ENCODE results near the gene LRRC23. TPM values are rescaled to one million over a fixed set of nuclear protein-coding genes. Genes with fewer than 3 reads are reported as not detected.
A peak's percentile ranks its signal among the peaks of the same experiment; 100 is the strongest.

Gene LRRC23
- total RNA-seq, 4 donors from 2014 or later, result 11.6 to 17.2 (median 17.1) TPM

DNA sequence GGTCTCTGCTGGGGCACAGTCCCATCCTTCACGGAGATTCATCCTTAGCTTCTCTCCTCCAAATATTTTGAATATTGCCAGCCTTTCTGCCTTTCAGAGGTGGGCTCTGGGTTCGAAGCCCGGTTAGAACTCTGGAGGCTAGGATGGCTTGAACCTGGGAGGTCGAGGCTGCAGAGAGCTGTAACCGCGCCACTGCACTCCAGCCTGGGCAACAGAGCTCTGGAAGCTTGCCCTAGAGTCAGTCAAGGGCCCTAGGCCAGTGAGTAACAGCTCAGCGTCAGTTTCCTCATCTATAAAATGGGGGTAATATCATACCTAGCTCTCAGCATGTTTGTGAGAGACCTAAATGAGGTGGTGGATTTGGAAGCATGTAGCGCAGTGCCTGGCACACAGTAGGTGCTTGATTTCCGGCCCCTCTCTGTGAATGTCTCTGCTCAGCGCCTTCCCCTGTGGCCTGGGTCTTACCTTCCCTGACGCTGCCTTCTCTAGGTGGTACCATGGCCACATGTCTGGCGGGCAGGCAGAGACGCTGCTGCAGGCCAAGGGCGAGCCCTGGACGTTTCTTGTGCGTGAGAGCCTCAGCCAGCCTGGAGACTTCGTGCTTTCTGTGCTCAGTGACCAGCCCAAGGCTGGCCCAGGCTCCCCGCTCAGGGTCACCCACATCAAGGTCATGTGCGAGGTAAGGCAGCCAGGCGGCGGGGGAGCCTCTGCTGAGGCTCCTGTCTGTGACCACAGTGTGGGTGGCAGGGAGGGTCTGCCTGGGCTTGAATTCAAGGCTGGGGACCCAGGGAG is 49.9 kb downstream of the LRRC23 start:
- peak overlapping the region in 3 of 4 donors; percentile 53 to 80 (median 57) for H3K27ac ChIP-seq
- no peak for TF ChIP-seq POLR2A (IDR thresholded peaks at IDR 0.05)
- TF ChIP-seq EP300 (IDR thresholded peaks at IDR 0.05), result no peak
- peak overlapping the region in 2 of 4 donors; percentile 13 to 20 for H3K4me3 ChIP-seq

DNA sequence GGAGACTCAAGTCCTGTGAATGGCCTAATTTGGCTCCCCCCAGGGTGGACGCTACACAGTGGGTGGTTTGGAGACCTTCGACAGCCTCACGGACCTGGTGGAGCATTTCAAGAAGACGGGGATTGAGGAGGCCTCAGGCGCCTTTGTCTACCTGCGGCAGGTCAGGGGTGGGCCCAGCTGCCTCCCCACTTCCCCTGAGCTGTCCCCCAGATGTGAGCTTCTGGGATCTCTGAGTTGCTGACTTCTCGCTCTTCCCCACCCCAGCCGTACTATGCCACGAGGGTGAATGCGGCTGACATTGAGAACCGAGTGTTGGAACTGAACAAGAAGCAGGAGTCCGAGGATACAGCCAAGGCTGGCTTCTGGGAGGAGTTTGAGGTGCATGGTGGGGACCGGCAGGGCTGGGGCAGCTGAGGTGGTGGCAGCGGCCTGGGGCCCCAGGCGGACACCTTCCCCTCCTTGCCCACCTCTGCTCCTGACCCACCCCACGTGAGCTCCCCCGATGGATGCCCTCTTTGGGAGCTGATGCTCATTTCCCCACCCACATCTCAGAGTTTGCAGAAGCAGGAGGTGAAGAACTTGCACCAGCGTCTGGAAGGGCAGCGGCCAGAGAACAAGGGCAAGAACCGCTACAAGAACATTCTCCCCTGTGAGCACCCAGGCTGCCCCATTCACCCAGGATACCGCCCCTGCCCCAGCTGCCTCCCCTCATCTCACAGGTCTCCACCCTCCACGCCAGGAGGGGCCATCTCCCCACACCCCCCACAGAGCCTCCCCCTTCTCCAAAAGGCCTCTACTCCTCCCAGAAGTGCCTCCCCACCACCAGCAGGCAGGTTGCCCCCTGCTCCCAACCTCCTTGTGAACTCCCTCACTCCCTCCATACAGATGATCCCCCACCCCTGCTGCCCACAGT is 50.7 kb downstream of the LRRC23 start:
- Histone ChIP-seq H3K27me3 (no peaks in the 10 kb centered on the region), H3K4me1 (peaks cover 0 to 55% (median 24%) of the 10 kb centered on the region in 4 donors), H3K4me3 (no peak overlapping the region), H3K27ac (peak overlapping the region in 1 of 4 donors; percentile 80), H3K9me3 (no peaks in the 10 kb centered on the region), H3K36me3 (no peaks in the 10 kb centered on the region)
- TF ChIP-seq POLR2A (IDR thresholded peaks at IDR 0.05) (no peak), EP300 (IDR thresholded peaks at IDR 0.05) (no peak)
- TF ChIP-seq, protein P1, sequence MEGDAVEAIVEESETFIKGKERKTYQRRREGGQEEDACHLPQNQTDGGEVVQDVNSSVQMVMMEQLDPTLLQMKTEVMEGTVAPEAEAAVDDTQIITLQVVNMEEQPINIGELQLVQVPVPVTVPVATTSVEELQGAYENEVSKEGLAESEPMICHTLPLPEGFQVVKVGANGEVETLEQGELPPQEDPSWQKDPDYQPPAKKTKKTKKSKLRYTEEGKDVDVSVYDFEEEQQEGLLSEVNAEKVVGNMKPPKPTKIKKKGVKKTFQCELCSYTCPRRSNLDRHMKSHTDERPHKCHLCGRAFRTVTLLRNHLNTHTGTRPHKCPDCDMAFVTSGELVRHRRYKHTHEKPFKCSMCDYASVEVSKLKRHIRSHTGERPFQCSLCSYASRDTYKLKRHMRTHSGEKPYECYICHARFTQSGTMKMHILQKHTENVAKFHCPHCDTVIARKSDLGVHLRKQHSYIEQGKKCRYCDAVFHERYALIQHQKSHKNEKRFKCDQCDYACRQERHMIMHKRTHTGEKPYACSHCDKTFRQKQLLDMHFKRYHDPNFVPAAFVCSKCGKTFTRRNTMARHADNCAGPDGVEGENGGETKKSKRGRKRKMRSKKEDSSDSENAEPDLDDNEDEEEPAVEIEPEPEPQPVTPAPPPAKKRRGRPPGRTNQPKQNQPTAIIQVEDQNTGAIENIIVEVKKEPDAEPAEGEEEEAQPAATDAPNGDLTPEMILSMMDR (IDR thresholded peaks at IDR 0.05), result no peak
- no peak for DNase-seq (ENCODE audit: low spot score in 2 of 2)
- WGBS, 2 donors, result 83 to 88% methylated on average over 22 of the region's 22 CpGs

More for the DNA sequence above, 49.9 kb downstream of the LRRC23 start:
- no peak for DNase-seq (ENCODE audit: low spot score in 2 of 2)
- 82 to 83% methylated on average over 21 of the region's 21 CpGs for WGBS, 2 donors
- Histone ChIP-seq H3K9me3 (no peaks in the 10 kb centered on the region), H3K4me1 (peaks cover 0 to 48% (median 19%) of the 10 kb centered on the region in 4 donors), H3K36me3 (no peaks in the 10 kb centered on the region), H3K27me3 (no peaks in the 10 kb centered on the region)

DNA sequence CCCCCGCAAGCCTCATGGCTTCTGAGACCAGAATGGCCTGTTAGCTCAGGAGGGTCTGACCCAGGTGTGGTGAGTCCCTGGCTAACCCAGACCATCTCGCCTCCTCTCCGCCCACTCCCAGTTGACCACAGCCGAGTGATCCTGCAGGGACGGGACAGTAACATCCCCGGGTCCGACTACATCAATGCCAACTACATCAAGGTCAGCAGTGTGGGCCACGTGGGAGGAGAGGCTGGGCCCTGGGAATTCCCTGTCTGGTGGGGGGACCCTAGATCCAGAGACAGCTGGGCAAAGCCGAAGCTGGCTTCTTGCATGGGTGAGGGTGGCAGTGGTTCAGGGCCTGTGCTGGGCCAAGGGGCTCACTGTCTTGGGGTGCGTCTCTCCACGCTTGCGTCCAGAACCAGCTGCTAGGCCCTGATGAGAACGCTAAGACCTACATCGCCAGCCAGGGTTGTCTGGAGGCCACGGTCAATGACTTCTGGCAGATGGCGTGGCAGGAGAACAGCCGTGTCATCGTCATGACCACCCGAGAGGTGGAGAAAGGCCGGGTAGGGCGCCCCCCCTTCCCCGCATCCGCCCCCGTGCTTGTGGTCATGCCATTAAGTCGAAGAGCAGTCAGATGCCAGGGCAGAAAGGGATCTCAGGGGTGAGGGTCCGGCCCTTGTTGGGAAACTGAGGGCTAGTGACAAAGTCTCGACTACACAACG is 51.6 kb downstream of the LRRC23 start:
- Histone ChIP-seq H3K4me1 (peaks cover 0 to 63% (median 29%) of the 10 kb centered on the region in 4 donors), H3K4me3 (no peak overlapping the region), H3K27me3 (no peaks in the 10 kb centered on the region), H3K27ac (no peak overlapping the region), H3K36me3 (no peaks in the 10 kb centered on the region), H3K9me3 (no peaks in the 10 kb centered on the region)
- WGBS, 2 donors, result 75 to 78% methylated on average over 14 to 22 of the region's 28 CpGs
- TF ChIP-seq, protein P1 (IDR thresholded peaks at IDR 0.05), result no peak
- TF ChIP-seq POLR2A (IDR thresholded peaks at IDR 0.05) (no peak), EP300 (IDR thresholded peaks at IDR 0.05) (no peak)
- DNase-seq (ENCODE audit: low spot score in 2 of 2), result no peak

DNA sequence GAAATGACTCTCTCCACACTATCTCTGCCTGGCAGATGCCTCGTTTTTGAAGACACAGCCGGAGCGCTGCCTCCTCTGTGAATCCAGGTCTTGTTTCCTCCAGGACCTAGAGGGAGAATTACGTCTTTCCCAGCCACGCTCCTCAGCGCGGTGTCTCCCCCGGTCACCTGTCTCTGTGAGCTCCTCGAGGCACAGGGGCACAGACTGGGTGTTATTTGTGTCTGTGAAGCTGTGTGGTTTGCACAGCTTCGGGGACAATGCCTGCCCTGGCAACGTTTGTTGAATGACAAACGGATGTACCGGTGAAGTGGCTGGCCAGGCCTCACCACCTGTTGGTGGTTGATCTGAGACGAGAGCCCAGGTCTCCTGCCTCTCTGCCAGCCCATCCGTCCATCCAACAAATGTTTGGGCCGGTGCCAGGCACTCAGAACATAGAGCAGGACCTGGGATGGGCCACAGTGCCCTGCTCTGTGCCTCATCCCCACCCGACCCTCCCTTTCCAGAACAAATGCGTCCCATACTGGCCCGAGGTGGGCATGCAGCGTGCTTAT is 52.6 kb downstream of the LRRC23 start:
- peaks cover 0 to 73% (median 38%) of the 10 kb centered on the region in 4 donors for H3K4me1 ChIP-seq
- TF ChIP-seq, protein P1 (IDR thresholded peaks at IDR 0.05), result no peak
- TF ChIP-seq POLR2A (IDR thresholded peaks at IDR 0.05) (no peak), EP300 (IDR thresholded peaks at IDR 0.05) (no peak)
- no peaks in the 10 kb centered on the region for H3K9me3 ChIP-seq
- H3K27me3 ChIP-seq, result no peaks in the 10 kb centered on the region
- DNase-seq (ENCODE audit: low spot score in 2 of 2), result no peak
- H3K36me3 ChIP-seq, result no peaks in the 10 kb centered on the region
- 77 to 80% methylated on average over 19 to 20 of the region's 20 CpGs for WGBS, 2 donors
- no peak overlapping the region for H3K4me3 ChIP-seq
- H3K27ac ChIP-seq, result no peak overlapping the region

All from tibial nerve (tissue), 4 donors.